KMS-11 (cell line): ENCODE measurements around the gene HNF1A.

Experiments used
- H2AFZ ChIP-seq: fragments of 200-600 bp; sonication (generic); 2 replicates; pipeline ENCODE4 v1.6.1; 2016; ENCODE audit warnings: antibody characterized with exemption, mixed run types, low read depth
- H3K27ac ChIP-seq: fragments of 200-600 bp; sonication (generic); 2 replicates; pipeline ENCODE4 v1.6.1; 2016; ENCODE audit warnings: mild to moderate bottlenecking, mixed run types
- H3K27me3 ChIP-seq: fragments of 200-600 bp; sonication (generic); 2 replicates; pipeline ENCODE4 v1.6.1; 2017; ENCODE audit warnings: mild to moderate bottlenecking, low read depth, mixed run types, moderate library complexity; ENCODE audit not compliant: insufficient read depth
- H3K36me3 ChIP-seq: fragments of 200-600 bp; sonication (generic); 2 replicates; pipeline ENCODE4 v1.6.1; 2017; ENCODE audit warnings: mild to moderate bottlenecking, mixed run types; ENCODE audit not compliant: insufficient read depth
- H3K4me1 ChIP-seq: fragments of 200-600 bp; sonication (generic); 2 replicates; pipeline ENCODE4 v1.6.1; 2016; ENCODE audit warnings: mild to moderate bottlenecking, low read depth, mixed run types; ENCODE audit not compliant: poor library complexity, severe bottlenecking
- H3K4me2 ChIP-seq: fragments of 200-600 bp; sonication (generic); 2 replicates; pipeline ENCODE4 v1.7.0; 2016; ENCODE audit warnings: mild to moderate bottlenecking, mixed run types
- H3K4me3 ChIP-seq: fragments of 200-600 bp; sonication (generic); IDR thresholded peaks from 2 replicates; pipeline ENCODE4 v1.6.1; 2017; ENCODE audit warnings: low read depth, low read length, mixed read lengths; ENCODE audit not compliant: insufficient read depth
- H3K79me2 ChIP-seq: fragments of 200-600 bp; sonication (generic); 2 replicates; pipeline ENCODE4 v1.6.1; 2016; ENCODE audit warnings: low read depth, mixed run types; ENCODE audit not compliant: insufficient read depth
- H3K9ac ChIP-seq: fragments of 200-600 bp; sonication (generic); 2 replicates; pipeline ENCODE4 v1.6.1; 2016; ENCODE audit warnings: mild to moderate bottlenecking, mixed run types
- H4K20me1 ChIP-seq: fragments of 200-600 bp; sonication (generic); 2 replicates; pipeline ENCODE4 v1.6.1; 2016; ENCODE audit warnings: mild to moderate bottlenecking, mixed run types; ENCODE audit not compliant: insufficient read depth
- CTCF ChIP-seq: fragments of 200-600 bp; sonication (generic); conservative IDR thresholded peaks from 2 replicates; pipeline ENCODE4 v1.6.1; 2017; ENCODE audit warnings: low read depth, mild to moderate bottlenecking, antibody characterized with exemption, low read length, moderate library complexity, mixed read lengths

Gene HNF1A

GRCh38 chr12:121048442-121048841, 70.1 kb downstream of the HNF1A start:
- no peak overlapping the region for H3K27ac ChIP-seq
- no peak overlapping the region for H3K4me2 ChIP-seq

GRCh38 chr12:121050725-121051124, 72.4 kb downstream of the HNF1A start:
- Histone ChIP-seq H4K20me1 (no peaks in the 10 kb centered on the region), H3K4me3 (no peak overlapping the region), H3K79me2 (no peaks in the 10 kb centered on the region), H3K27me3 (no peaks in the 10 kb centered on the region), H3K4me2 (no peak overlapping the region), H3K27ac (no peak overlapping the region), H3K36me3 (no peaks in the 10 kb centered on the region), H3K9ac (no peak overlapping the region), H2AFZ (no peak overlapping the region), H3K4me1 (no peaks in the 10 kb centered on the region)
- no peak for TF ChIP-seq CTCF

More at GRCh38 chr12:121048442-121048841, 70.1 kb downstream of the HNF1A start:
- Histone ChIP-seq H3K27me3 (no peaks in the 10 kb centered on the region), H2AFZ (no peak overlapping the region), H3K36me3 (no peaks in the 10 kb centered on the region), H3K79me2 (no peaks in the 10 kb centered on the region), H3K4me1 (no peaks in the 10 kb centered on the region), H3K4me3 (no peak overlapping the region), H4K20me1 (no peaks in the 10 kb centered on the region), H3K9ac (no peak overlapping the region)
- TF ChIP-seq CTCF, result no peak
